ENCODE data around the gene VAMP5. TPM values are rescaled to one million over a fixed set of nuclear protein-coding genes. Genes with fewer than 3 reads are reported as not detected.

The VAMP5 gene
- total RNA-seq, 1 experiment from 2014 or later: 1.9 TPM

GRCh38 chr2:85615413-85615728, 31.1 kb downstream of the VAMP5 start:
- intact Hi-C loops (cut with micrococcal nuclease): no loop called here
- no TSS peak for BruUV-seq (replicated peaks)

More at GRCh38 chr2:85615413-85615728, 31.1 kb downstream of the VAMP5 start:
- Histone ChIP-seq H3K27me3 (ENCODE audit: insufficient read depth, low read length) (no peaks in the 10 kb centered on the region), H3K4me2 (ENCODE audit: low read length) (peak overlapping the region; percentile 58), H3K79me2 (ENCODE audit: insufficient read depth, low read length) (peaks cover 64% of the 10 kb centered on the region), H3K9ac (ENCODE audit: low read length) (peak overlapping the region; percentile 94; the same call in 1 of the 2 replicates), H2AFZ (ENCODE audit: low read depth, low read length, poor library complexity, severe bottlenecking) (no peak overlapping the region), H3K4me1 (ENCODE audit: control insufficient read depth in 1 of 2, insufficient read depth in 2 of 2, low read length in 2 of 2) (peaks cover 14 to 35% of the 10 kb centered on the region in 2 experiments), H3K4me3 (replicated peaks in 1 of 2; ENCODE audit: low read depth in 1 of 2, low read length in 2 of 2) (peak overlapping the region in 1 of 2 experiments; percentile 80; a peak in 1 of 4 replicates), H4K20me1 (ENCODE audit: insufficient read depth) (no peaks in the 10 kb centered on the region), H3K27ac (ENCODE audit: low read depth, low read length) (peak overlapping the region; percentile 93), H3K9me2 (ENCODE audit: insufficient read depth) (no peaks in the 10 kb centered on the region), H3K36me3 (ENCODE audit: control insufficient read depth in 1 of 2, insufficient read depth in 2 of 2, low read length in 2 of 2) (peaks cover 12 to 24% of the 10 kb centered on the region in 2 experiments; a peak in 3 of 4 replicates), H3K9me3 (ENCODE audit: control insufficient read depth in 1 of 2, insufficient read depth in 1 of 2, low read depth in 1 of 2, low read length in 2 of 2) (no peaks in the 10 kb centered on the region)
- TF ChIP-seq EZH2phosphoT487 (IDR thresholded peaks at IDR 0.05; ENCODE audit: borderline replicate concordance): no peak
- TF ChIP-seq CTCF (IDR thresholded peaks at IDR 0.05 in 2 of 3, conservative IDR thresholded peaks at IDR 0.05 in 1 of 3; ENCODE audit: borderline replicate concordance in 1 of 3, insufficient read depth in 1 of 3, low read depth in 2 of 3, low read length in 2 of 3): no peak
- no peak for TF ChIP-seq MAX (IDR thresholded peaks at IDR 0.05)
- TF ChIP-seq EZH2 (IDR thresholded peaks at IDR 0.05): no peak
- no peak for TF ChIP-seq SIN3A (IDR thresholded peaks at IDR 0.05; ENCODE audit: low read depth)
- TF ChIP-seq ATF3 (IDR thresholded peaks at IDR 0.05): no peak
- no peak for TF ChIP-seq EGR1 (IDR thresholded peaks at IDR 0.05; ENCODE audit: low read depth)
- no peak for TF ChIP-seq TCF7L2 (IDR thresholded peaks at IDR 0.05; ENCODE audit: borderline replicate concordance, extremely low read depth, insufficient read depth, insufficient read length)
- TF ChIP-seq RAD21 (IDR thresholded peaks at IDR 0.05; ENCODE audit: low read depth): no peak
- no peak for TF ChIP-seq JUND (IDR thresholded peaks at IDR 0.05)
- no peak for TF ChIP-seq REST (IDR thresholded peaks at IDR 0.05; ENCODE audit: low read depth)
- no peak for TF ChIP-seq POLR2A (IDR thresholded peaks at IDR 0.05; ENCODE audit: borderline replicate concordance, extremely low read depth, insufficient read depth, insufficient read length)
- TF ChIP-seq ZNF274 (IDR thresholded peaks at IDR 0.05; ENCODE audit: low read depth, low read length): no peak
- no peak for TF ChIP-seq ZBTB33 (IDR thresholded peaks at IDR 0.05; ENCODE audit: extremely low read depth, insufficient replicate concordance, low read length)
- TF ChIP-seq SRF (IDR thresholded peaks at IDR 0.05; ENCODE audit: low read depth): no peak
- TF ChIP-seq CBX3 (IDR thresholded peaks at IDR 0.05; ENCODE audit: low read depth): no peak
- TF ChIP-seq ELF1 (IDR thresholded peaks at IDR 0.05; ENCODE audit: borderline replicate concordance, low read depth): no peak
- no peak for TF ChIP-seq YY1 (IDR thresholded peaks at IDR 0.05; ENCODE audit: extremely low read depth, insufficient replicate concordance, low read depth, low read length)
- no peak for TF ChIP-seq FOSL1 (IDR thresholded peaks at IDR 0.05; ENCODE audit: low read depth)
- ChIA-PET CTCF (no interaction called here), POLR2A (interaction anchor here (1.4 kb wide), 1 partner anchor 59 kb away, joined by 4 read pairs; no protein-coding TSS in a partner anchor), RAD21 (ENCODE audit: low non-redundant PET in 1 of 2, low total read pairs in 2 of 2, uncharacterized antibody in 2 of 2, unreplicated experiment in 2 of 2) (no interaction called here)
- no peak for ATAC-seq
- no peak for DNase-seq (ENCODE audit: low read depth, low spot score)

Measured in HCT116 (cell line).